CD4-positive, alpha-beta memory T cell (primary cell): ENCODE results near the gene UNC13A. TPM values are rescaled to one million over a fixed set of nuclear protein-coding genes. Genes with fewer than 3 reads are reported as not detected.
A peak's percentile ranks its signal among the peaks of the same experiment; 100 is the strongest.

ENCODE experiments used
- CTCF ChIA-PET: fragments of 350-600 bp; sonication (Branson Sonifier 250); formaldehyde crosslinking; loops from one replicate; lab custom pipeline; 2021; ENCODE audit warnings: inconsistent platforms; ENCODE audit not compliant: partially characterized antibody; lab: Charles Lee
- POLR2A ChIA-PET: fragments of 350-600 bp; sonication (Branson Sonifier 250); formaldehyde crosslinking; loops from one replicate; lab custom pipeline; 2021; ENCODE audit not compliant: partially characterized antibody; lab: Charles Lee
- DNase-seq, 5 donors: peaks; one replicate each; pipeline versions ENCODE4 v3.0.0 to v3.0.0-alpha.2; 2020 to 2022; ENCODE audit warnings: mixed read lengths in 1 of 5
- H3K27ac ChIP-seq: one replicate; pipeline ENCODE4 v1.7.0; 2013; ENCODE audit warnings: low read depth, low read length
- H3K27me3 ChIP-seq: 2 replicates; pipeline ENCODE4 v1.7.0; 2013; ENCODE audit warnings: mild to moderate bottlenecking, low read length, moderate library complexity; ENCODE audit not compliant: insufficient read depth
- H3K36me3 ChIP-seq: 2 replicates; pipeline ENCODE4 v1.7.0; 2013; ENCODE audit warnings: mild to moderate bottlenecking, low read length, moderate library complexity; ENCODE audit not compliant: insufficient read depth
- H3K4me1 ChIP-seq: 2 replicates; pipeline ENCODE4 v1.7.0; 2013; ENCODE audit warnings: mild to moderate bottlenecking, low read length, moderate library complexity; ENCODE audit not compliant: insufficient read depth
- H3K4me3 ChIP-seq, 2 donors: one replicate each; pipeline ENCODE4 v1.7.0; 2013; ENCODE audit warnings: low read length in 2 of 2, mild to moderate bottlenecking in 1 of 2
- H3K9me3 ChIP-seq, 2 donors: one replicate each; pipeline ENCODE4 v1.7.0; 2013; ENCODE audit warnings: low read length in 2 of 2, control low read depth in 1 of 2; ENCODE audit not compliant: control insufficient read depth in 1 of 2
- H3K27ac Mint-ChIP-seq, 7 donors: one replicate each; pipeline ENCODE4 v1.8.0; 2020 to 2021; ENCODE audit warnings: mixed read lengths in 7 of 7, mild to moderate bottlenecking in 6 of 7, inconsistent platforms in 3 of 7, moderate library complexity in 3 of 7
- H3K27me3 Mint-ChIP-seq, 2 donors: one replicate each; pipeline ENCODE4 v1.8.0; 2020 to 2021; ENCODE audit warnings: mixed read lengths in 2 of 2
- H3K36me3 Mint-ChIP-seq, 2 donors: one replicate each; pipeline ENCODE4 v1.8.0; 2020 to 2021; ENCODE audit warnings: mixed read lengths in 2 of 2, inconsistent platforms in 1 of 2, mild to moderate bottlenecking in 1 of 2
- H3K4me1 Mint-ChIP-seq, 4 donors: one replicate each; pipeline ENCODE4 v1.8.0; 2020 to 2021; ENCODE audit warnings: mixed read lengths in 4 of 4, mild to moderate bottlenecking in 1 of 4
- H3K4me3 Mint-ChIP-seq, 8 donors: one replicate each; pipeline ENCODE4 v1.8.0; 2020 to 2021; ENCODE audit warnings: mixed read lengths in 8 of 8, mild to moderate bottlenecking in 7 of 8, moderate library complexity in 6 of 8, inconsistent platforms in 3 of 8
- H3K9me3 Mint-ChIP-seq, 8 donors: one replicate each; pipeline ENCODE4 v1.8.0; 2020 to 2021; ENCODE audit warnings: mixed read lengths in 8 of 8, mild to moderate bottlenecking in 5 of 8, inconsistent platforms in 3 of 8, moderate library complexity in 1 of 8
- intact Hi-C: fragments of 100-400 bp; cut with micrococcal nuclease; formaldehyde crosslinking; loops from one replicate; pipeline ENCODE4 v1.15.1; 2023
- polyA plus RNA-seq, 2 donors: library from polyadenylated mRNA; unstranded; fragments of 300-500 nt; fragmentation: Illumina TruSeq; gene quantifications; one replicate each; pipeline ENCODE4 v1.2.3, GENCODE V29; 2021
- total RNA-seq, 2 experiments: library from RNA; stranded (reverse); gene quantifications; one replicate each; pipeline ENCODE4 v1.2.3, GENCODE V29; 2021

Gene UNC13A
- total and polyA plus RNA-seq, 4 experiments from 2014 or later, result 0.06 to 0.09 TPM; not detected in 2

DNA sequence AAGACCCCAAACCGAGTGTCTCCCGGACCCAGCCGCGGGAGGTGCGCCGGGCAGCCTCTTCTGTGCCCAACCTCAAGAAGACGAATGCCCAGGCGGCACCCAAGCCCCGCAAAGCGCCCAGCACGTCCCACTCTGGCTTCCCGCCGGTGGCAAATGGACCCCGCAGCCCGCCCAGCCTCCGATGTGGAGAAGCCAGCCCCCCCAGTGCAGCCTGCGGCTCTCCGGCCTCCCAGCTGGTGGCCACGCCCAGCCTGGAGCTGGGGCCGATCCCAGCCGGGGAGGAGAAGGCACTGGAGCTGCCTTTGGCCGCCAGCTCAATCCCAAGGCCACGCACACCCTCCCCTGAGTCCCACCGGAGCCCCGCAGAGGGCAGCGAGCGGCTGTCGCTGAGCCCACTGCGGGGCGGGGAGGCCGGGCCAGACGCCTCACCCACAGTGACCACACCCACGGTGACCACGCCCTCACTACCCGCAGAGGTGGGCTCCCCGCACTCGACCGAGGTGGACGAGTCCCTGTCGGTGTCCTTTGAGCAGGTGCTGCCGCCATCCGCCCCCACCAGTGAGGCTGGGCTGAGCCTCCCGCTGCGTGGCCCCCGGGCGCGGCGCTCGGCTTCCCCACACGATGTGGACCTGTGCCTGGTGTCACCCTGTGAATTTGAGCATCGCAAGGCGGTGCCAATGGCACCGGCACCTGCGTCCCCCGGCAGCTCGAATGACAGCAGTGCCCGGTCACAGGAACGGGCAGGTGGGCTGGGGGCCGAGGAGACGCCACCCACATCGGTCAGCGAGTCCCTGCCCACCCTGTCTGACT is 39.0 kb upstream of the UNC13A start:
- no peak for DNase-seq
- ChIA-PET CTCF (no interaction called here), POLR2A (no interaction called here)
- H3K27me3 ChIP-seq, result no peaks in the 10 kb centered on the region
- peaks cover 38% of the 10 kb centered on the region for H3K36me3 ChIP-seq
- Mint-ChIP-seq H3K27ac (no peak overlapping the region), H3K36me3 (peaks cover 31 to 49% of the 10 kb centered on the region in 2 donors), H3K27me3 (no peaks in the 10 kb centered on the region), H3K9me3 (peaks cover 0 to 2% (median 0%) of the 10 kb centered on the region in 8 donors), H3K4me1 (peaks cover 15 to 52% (median 20%) of the 10 kb centered on the region in 4 donors), H3K4me3 (no peak overlapping the region)
- H3K4me3 ChIP-seq, result no peak overlapping the region
- peaks cover 16% of the 10 kb centered on the region for H3K4me1 ChIP-seq
- intact Hi-C loops, result no loop called here
- no peak overlapping the region for H3K27ac ChIP-seq
- H3K9me3 ChIP-seq, result no peaks in the 10 kb centered on the region

DNA sequence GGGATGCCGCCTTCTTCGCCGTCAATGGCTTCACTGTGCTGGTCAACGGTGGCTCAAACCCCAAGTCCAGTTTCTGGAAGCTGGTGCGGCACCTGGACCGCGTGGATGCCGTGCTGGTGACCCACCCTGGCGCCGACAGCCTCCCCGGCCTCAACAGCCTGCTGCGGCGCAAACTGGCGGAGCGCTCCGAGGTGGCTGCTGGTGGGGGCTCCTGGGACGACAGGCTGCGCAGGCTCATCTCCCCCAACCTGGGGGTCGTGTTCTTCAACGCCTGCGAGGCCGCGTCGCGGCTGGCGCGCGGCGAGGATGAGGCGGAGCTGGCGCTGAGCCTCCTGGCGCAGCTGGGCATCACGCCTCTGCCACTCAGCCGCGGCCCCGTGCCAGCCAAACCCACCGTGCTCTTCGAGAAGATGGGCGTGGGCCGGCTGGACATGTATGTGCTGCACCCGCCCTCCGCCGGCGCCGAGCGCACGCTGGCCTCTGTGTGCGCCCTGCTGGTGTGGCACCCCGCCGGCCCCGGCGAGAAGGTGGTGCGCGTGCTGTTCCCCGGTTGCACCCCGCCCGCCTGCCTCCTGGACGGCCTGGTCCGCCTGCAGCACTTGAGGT is 38.1 kb upstream of the UNC13A start:
- no peak overlapping the region for H3K4me3 Mint-ChIP-seq
- Histone ChIP-seq H3K27me3 (no peaks in the 10 kb centered on the region), H3K27ac (no peak overlapping the region), H3K36me3 (peaks cover 38% of the 10 kb centered on the region), H3K9me3 (no peaks in the 10 kb centered on the region), H3K4me1 (peaks cover 25% of the 10 kb centered on the region), H3K4me3 (no peak overlapping the region)
- H3K27me3 Mint-ChIP-seq, result no peaks in the 10 kb centered on the region
- peaks cover 23 to 45% of the 10 kb centered on the region in 2 donors for H3K36me3 Mint-ChIP-seq
- intact Hi-C loops, result no loop called here
- CTCF ChIA-PET, result interaction anchor here (1.1 to 1.5 kb wide), 2 partner anchors 22 to 129 kb away, joined by 3 to 5 read pairs; no protein-coding TSS in a partner anchor
- H3K9me3 Mint-ChIP-seq, result peaks cover 0 to 2% (median 0%) of the 10 kb centered on the region in 8 donors
- peaks cover 15 to 52% (median 25%) of the 10 kb centered on the region in 4 donors for H3K4me1 Mint-ChIP-seq
- POLR2A ChIA-PET, result no interaction called here
- no peak overlapping the region for H3K27ac Mint-ChIP-seq
- no peak for DNase-seq

DNA sequence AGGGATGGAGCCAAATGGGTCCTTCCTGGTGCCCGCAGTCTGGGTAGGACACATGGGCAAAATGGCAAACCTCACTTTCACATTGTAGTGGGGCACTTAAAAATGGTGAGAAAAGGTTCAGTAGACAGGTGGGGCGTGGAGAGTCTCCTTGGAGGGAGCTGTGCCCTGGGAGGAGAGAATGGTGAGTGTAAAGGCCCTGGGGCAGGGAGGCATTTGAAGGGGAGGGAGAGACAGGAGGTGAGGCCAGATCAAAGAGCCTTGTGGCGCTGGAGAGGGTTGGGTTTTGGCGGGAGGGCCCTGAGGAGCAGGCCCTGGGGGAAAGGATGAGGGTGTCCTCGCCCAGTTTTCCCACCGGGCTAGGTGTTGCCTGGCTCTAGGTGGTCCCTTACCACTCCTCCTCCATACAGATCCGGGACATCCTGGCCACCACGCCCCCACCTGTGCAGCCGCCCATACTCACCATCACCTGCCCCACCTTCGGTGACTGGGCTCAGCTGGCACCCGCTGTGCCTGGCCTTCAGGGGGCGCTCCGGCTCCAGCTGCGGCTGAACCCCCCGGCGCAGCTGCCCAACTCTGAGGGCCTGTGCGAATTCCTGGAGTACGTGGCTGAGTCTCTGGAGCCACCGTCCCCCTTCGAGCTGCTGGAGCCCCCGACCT is 37.4 kb upstream of the UNC13A start:
- Histone ChIP-seq H3K27ac (no peak overlapping the region), H3K36me3 (peaks cover 32% of the 10 kb centered on the region), H3K4me3 (no peak overlapping the region), H3K4me1 (peaks cover 25% of the 10 kb centered on the region), H3K9me3 (no peaks in the 10 kb centered on the region), H3K27me3 (no peaks in the 10 kb centered on the region)
- intact Hi-C loops, result no loop called here
- Mint-ChIP-seq H3K4me1 (peaks cover 16 to 52% (median 28%) of the 10 kb centered on the region in 4 donors), H3K27me3 (no peaks in the 10 kb centered on the region), H3K27ac (peak overlapping the region in 2 of 7 donors; percentile 65 to 69), H3K9me3 (peaks cover 0 to 2% (median 0%) of the 10 kb centered on the region in 8 donors), H3K4me3 (no peak overlapping the region), H3K36me3 (peaks cover 16 to 41% of the 10 kb centered on the region in 2 donors)
- ChIA-PET POLR2A (interaction anchor here (1.2 kb wide), 1 partner anchor 134 kb away, joined by 3 read pairs; the partner anchor contains the start of gene RPL18A), CTCF (interaction anchor here (0.7 to 1.5 kb wide), 4 partner anchors 21 to 129 kb away, joined by 3 to 5 read pairs (median 4); no protein-coding TSS in a partner anchor)
- no peak for DNase-seq

DNA sequence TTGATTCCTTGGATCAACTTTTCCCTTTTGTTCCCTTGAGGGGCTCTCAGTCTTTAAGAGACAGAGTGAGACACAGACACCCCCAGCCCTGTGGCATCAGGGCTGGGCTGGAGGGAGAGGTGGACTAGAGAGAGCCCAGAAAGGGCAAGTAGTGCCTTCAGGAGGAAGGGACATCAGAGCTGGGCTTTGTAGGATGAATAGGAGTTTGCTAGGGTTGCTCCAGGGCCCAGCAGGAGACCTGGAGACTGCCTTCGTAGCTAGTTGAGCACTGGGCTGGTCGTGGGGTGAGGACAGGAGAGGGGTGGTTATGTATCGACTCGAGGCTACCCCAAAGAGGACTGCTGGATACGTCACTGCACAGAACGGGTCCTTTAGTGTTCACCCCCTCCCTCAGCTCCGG is 36.5 kb upstream of the UNC13A start:
- Mint-ChIP-seq H3K27me3 (no peaks in the 10 kb centered on the region), H3K4me3 (no peak overlapping the region), H3K4me1 (peaks cover 16 to 51% (median 29%) of the 10 kb centered on the region in 4 donors), H3K9me3 (peaks cover 0 to 4% (median 0%) of the 10 kb centered on the region in 8 donors), H3K27ac (peak overlapping the region in 1 of 7 donors; percentile 46), H3K36me3 (peaks cover 9 to 39% of the 10 kb centered on the region in 2 donors)
- CTCF ChIA-PET, result interaction anchor here (0.7 to 0.9 kb wide), 2 partner anchors 38 to 59 kb away, joined by 3 to 4 read pairs; no protein-coding TSS in a partner anchor
- DNase-seq, result no peak
- H3K9me3 ChIP-seq, result no peaks in the 10 kb centered on the region
- no peak overlapping the region for H3K4me3 ChIP-seq
- H3K27ac ChIP-seq, result no peak overlapping the region
- intact Hi-C loops, result no loop called here
- peaks cover 29% of the 10 kb centered on the region for H3K36me3 ChIP-seq
- no peaks in the 10 kb centered on the region for H3K27me3 ChIP-seq
- peaks cover 24% of the 10 kb centered on the region for H3K4me1 ChIP-seq
- POLR2A ChIA-PET, result interaction anchor here (1.1 to 1.2 kb wide), 2 partner anchors 18 to 135 kb away, joined by 3 read pairs; partner anchors contain the start of gene RPL18A

DNA sequence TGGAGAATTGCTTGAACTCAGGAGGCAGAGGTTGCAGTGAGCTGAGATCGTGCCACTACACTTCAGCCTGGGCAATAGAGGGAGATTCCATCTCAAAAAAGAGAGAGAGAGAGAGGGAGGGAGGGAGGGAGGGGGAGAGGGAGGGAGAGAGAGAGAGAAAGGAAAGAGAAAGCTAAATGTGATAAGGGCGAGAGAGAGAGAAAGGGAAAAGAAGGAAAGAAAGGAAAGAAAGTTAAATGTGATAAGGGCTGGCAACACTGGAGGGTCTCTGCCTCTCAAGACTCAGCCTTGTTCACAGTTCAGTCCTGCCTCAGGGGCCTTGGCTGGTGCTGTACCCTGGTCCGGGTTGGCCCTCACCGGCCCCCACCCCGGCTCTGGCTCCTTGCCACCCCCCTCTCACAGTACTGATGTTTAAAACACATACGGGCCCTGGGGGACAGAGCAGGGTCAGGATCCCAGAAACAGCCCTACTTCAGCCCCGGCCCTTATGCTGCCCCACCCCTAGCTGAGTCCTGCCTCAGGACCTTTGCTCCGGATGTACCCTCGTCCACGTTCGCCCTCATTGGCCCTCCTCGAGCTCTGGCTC is 34.6 kb upstream of the UNC13A start:
- Histone ChIP-seq H3K4me3 (no peak overlapping the region), H3K27me3 (no peaks in the 10 kb centered on the region), H3K4me1 (peaks cover 32% of the 10 kb centered on the region), H3K36me3 (peaks cover 26% of the 10 kb centered on the region), H3K27ac (no peak overlapping the region), H3K9me3 (no peaks in the 10 kb centered on the region)
- DNase-seq, result no peak
- peaks cover 0 to 4% (median 0%) of the 10 kb centered on the region in 8 donors for H3K9me3 Mint-ChIP-seq
- peak overlapping the region in 1 of 7 donors; percentile 62 for H3K27ac Mint-ChIP-seq
- intact Hi-C loops, result no loop called here
- H3K27me3 Mint-ChIP-seq, result no peaks in the 10 kb centered on the region
- POLR2A ChIA-PET, result interaction anchor here (0.7 to 5.5 kb wide), 2 partner anchors 27 to 1289 kb away, joined by 3 to 78 read pairs; partner anchors contain the start of gene FCHO1
- H3K4me1 Mint-ChIP-seq, result peaks cover 21 to 52% (median 35%) of the 10 kb centered on the region in 4 donors
- no peak overlapping the region for H3K4me3 Mint-ChIP-seq
- CTCF ChIA-PET, result interaction anchor here (1.0 kb wide), 1 partner anchor 18 kb away, joined by 3 read pairs; no protein-coding TSS in a partner anchor
- H3K36me3 Mint-ChIP-seq, result peaks cover 9 to 35% of the 10 kb centered on the region in 2 donors

DNA sequence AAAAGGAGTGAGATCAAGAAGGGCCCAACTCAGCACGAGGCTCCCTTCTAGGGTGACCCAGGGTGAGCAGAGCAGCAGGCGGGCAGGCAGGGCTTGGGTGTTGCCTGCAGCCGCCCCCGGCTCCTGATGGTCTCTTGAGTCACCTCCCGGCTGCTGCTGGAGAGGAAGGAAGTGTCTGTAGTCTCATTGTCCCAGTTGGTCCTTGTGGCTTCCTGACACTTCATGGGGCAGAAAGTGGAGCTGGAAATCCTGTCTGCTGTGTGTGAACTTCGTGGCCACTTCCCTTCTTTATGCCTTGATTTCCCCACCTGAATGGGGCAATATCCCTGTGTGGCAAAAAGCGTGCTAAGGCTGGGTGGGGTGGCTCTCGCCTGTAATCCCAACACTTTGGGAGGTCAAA is 33.7 kb upstream of the UNC13A start:
- Mint-ChIP-seq H3K4me1 (peaks cover 21 to 57% (median 39%) of the 10 kb centered on the region in 4 donors), H3K27me3 (no peaks in the 10 kb centered on the region), H3K4me3 (peak overlapping the region; percentile 29 to 92 (median 86)), H3K27ac (peak overlapping the region in 6 of 7 donors; percentile 37 to 85 (median 70)), H3K9me3 (peaks cover 0 to 4% (median 0%) of the 10 kb centered on the region in 8 donors), H3K36me3 (peaks cover 9 to 35% of the 10 kb centered on the region in 2 donors)
- Histone ChIP-seq H3K4me3 (no peak overlapping the region), H3K27ac (no peak overlapping the region), H3K9me3 (no peaks in the 10 kb centered on the region), H3K27me3 (no peaks in the 10 kb centered on the region), H3K4me1 (peaks cover 32% of the 10 kb centered on the region), H3K36me3 (peaks cover 26% of the 10 kb centered on the region)
- intact Hi-C loops, result no loop called here
- CTCF ChIA-PET, result no interaction called here
- POLR2A ChIA-PET, result interaction anchor here (0.6 to 5.5 kb wide), 3 partner anchors 9 to 45 kb away, joined by 3 to 78 read pairs (median 3); partner anchors contain the start of gene FCHO1
- DNase-seq, result no peak
